Measurements from ENCODE around the gene FAT1.

The FAT1 gene

GRCh38 chr4:186651624-186652023 lies 72.0 kb downstream of the FAT1 start:
- no peak overlapping the region for H3K9ac ChIP-seq (ENCODE audit: low read depth, low read length)
- H3K4me3 ChIP-seq (ENCODE audit: low read length) = no peak overlapping the region
- H3K27me3 ChIP-seq (ENCODE audit: insufficient read depth, low read length) = no peaks in the 10 kb centered on the region
- H3K36me3 ChIP-seq (ENCODE audit: insufficient read depth, low read length) = peaks cover 37% of the 10 kb centered on the region
- peak overlapping the region; percentile 8; the same call in 1 of the 2 replicates for H3K27ac ChIP-seq (ENCODE audit: low read depth, low read length)
- H3K4me1 ChIP-seq (ENCODE audit: insufficient read depth, low read length) = peaks cover 31% of the 10 kb centered on the region
- H3K9me3 ChIP-seq (ENCODE audit: insufficient read depth, low read depth, low read length) = no peaks in the 10 kb centered on the region
- 95% methylated on average over 21 of the region's 21 CpGs for WGBS

DNA sequence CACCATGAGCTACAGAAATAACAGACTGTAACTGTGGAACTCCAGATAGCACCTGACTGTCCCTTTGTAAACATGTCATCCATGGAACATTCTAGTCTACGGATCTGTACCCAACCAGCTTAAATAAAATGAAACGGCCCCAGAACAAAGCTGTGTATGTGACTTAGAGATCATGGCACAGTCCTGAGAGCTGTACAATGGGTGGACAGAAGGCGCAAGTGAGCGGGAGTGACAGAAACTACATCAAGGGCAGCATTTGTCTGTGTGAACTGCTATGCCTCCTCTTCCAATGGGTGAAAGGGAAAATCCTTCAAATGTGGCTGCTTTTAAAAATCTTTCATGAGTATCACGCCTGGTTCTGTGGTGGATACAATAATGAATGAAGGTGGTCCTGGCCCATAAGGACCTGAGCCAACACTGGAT lies 72.5 kb downstream of the FAT1 start:
- over 99% methylated on average over 5 of the region's 5 CpGs for WGBS
- no peaks in the 10 kb centered on the region for H3K9me3 ChIP-seq (ENCODE audit: insufficient read depth, low read depth, low read length)
- H3K27ac ChIP-seq (ENCODE audit: low read depth, low read length) = no peak overlapping the region
- H3K4me3 ChIP-seq (ENCODE audit: low read length) = no peak overlapping the region
- peaks cover 37% of the 10 kb centered on the region for H3K36me3 ChIP-seq (ENCODE audit: insufficient read depth, low read length)
- H3K4me1 ChIP-seq (ENCODE audit: insufficient read depth, low read length) = peaks cover 35% of the 10 kb centered on the region
- H3K9ac ChIP-seq (ENCODE audit: low read depth, low read length) = no peak overlapping the region
- no peaks in the 10 kb centered on the region for H3K27me3 ChIP-seq (ENCODE audit: insufficient read depth, low read length)

- no peak overlapping the region for H3K9ac ChIP-seq (ENCODE audit: low read depth, low read length)
- WGBS = 93% methylated on average over 2 of the region's 3 CpGs
- no peaks in the 10 kb centered on the region for H3K27me3 ChIP-seq (ENCODE audit: insufficient read depth, low read length)
These were observed 73.1 kb downstream of the FAT1 start for GRCh38 chr4:186650401-186651180.

GRCh38 chr4:186647821-186648220 lies 75.8 kb downstream of the FAT1 start:
- no peaks in the 10 kb centered on the region for H3K9me3 ChIP-seq (ENCODE audit: insufficient read depth, low read depth, low read length)
- no peak overlapping the region for H3K27ac ChIP-seq (ENCODE audit: low read depth, low read length)
- H3K36me3 ChIP-seq (ENCODE audit: insufficient read depth, low read length) = peaks cover 33% of the 10 kb centered on the region
- H3K9ac ChIP-seq (ENCODE audit: low read depth, low read length) = no peak overlapping the region
- H3K4me3 ChIP-seq (ENCODE audit: low read length) = no peak overlapping the region
- 98% methylated on average over 4 of the region's 4 CpGs for WGBS
- H3K27me3 ChIP-seq (ENCODE audit: insufficient read depth, low read length) = no peaks in the 10 kb centered on the region
- peaks cover 33% of the 10 kb centered on the region for H3K4me1 ChIP-seq (ENCODE audit: insufficient read depth, low read length)

More at GRCh38 chr4:186650401-186651180, 73.1 kb downstream of the FAT1 start:
- no peak overlapping the region for H3K4me3 ChIP-seq (ENCODE audit: low read length)
- peaks cover 38% of the 10 kb centered on the region for H3K4me1 ChIP-seq (ENCODE audit: insufficient read depth, low read length)
- no peak overlapping the region; the same call in 1 of the 2 replicates for H3K27ac ChIP-seq (ENCODE audit: low read depth, low read length)
- H3K36me3 ChIP-seq (ENCODE audit: insufficient read depth, low read length) = peaks cover 35% of the 10 kb centered on the region
- no peaks in the 10 kb centered on the region for H3K9me3 ChIP-seq (ENCODE audit: insufficient read depth, low read depth, low read length)

- Histone ChIP-seq H3K4me3 (ENCODE audit: low read length) (no peak overlapping the region), H3K4me1 (ENCODE audit: insufficient read depth, low read length) (peaks cover 25% of the 10 kb centered on the region), H3K36me3 (ENCODE audit: insufficient read depth, low read length) (peaks cover 34% of the 10 kb centered on the region), H3K27ac (ENCODE audit: low read depth, low read length) (no peak overlapping the region), H3K27me3 (ENCODE audit: insufficient read depth, low read length) (no peaks in the 10 kb centered on the region), H3K9me3 (ENCODE audit: insufficient read depth, low read depth, low read length) (no peaks in the 10 kb centered on the region), H3K9ac (ENCODE audit: low read depth, low read length) (no peak overlapping the region)
- WGBS = 88% methylated on average over 9 of the region's 9 CpGs
These were observed 78.9 kb downstream of the FAT1 start for GRCh38 chr4:186644737-186645261.

GRCh38 chr4:186644311-186644638 lies 79.4 kb downstream of the FAT1 start:
- no peak overlapping the region for H3K9ac ChIP-seq (ENCODE audit: low read depth, low read length)
- no peaks in the 10 kb centered on the region for H3K9me3 ChIP-seq (ENCODE audit: insufficient read depth, low read depth, low read length)
- H3K27ac ChIP-seq (ENCODE audit: low read depth, low read length) = no peak overlapping the region
- no peaks in the 10 kb centered on the region for H3K27me3 ChIP-seq (ENCODE audit: insufficient read depth, low read length)
- H3K36me3 ChIP-seq (ENCODE audit: insufficient read depth, low read length) = peaks cover 34% of the 10 kb centered on the region
- no peak overlapping the region for H3K4me3 ChIP-seq (ENCODE audit: low read length)
- 75% methylated on average over 1 of the region's 2 CpGs for WGBS
- H3K4me1 ChIP-seq (ENCODE audit: insufficient read depth, low read length) = peaks cover 25% of the 10 kb centered on the region

DNA sequence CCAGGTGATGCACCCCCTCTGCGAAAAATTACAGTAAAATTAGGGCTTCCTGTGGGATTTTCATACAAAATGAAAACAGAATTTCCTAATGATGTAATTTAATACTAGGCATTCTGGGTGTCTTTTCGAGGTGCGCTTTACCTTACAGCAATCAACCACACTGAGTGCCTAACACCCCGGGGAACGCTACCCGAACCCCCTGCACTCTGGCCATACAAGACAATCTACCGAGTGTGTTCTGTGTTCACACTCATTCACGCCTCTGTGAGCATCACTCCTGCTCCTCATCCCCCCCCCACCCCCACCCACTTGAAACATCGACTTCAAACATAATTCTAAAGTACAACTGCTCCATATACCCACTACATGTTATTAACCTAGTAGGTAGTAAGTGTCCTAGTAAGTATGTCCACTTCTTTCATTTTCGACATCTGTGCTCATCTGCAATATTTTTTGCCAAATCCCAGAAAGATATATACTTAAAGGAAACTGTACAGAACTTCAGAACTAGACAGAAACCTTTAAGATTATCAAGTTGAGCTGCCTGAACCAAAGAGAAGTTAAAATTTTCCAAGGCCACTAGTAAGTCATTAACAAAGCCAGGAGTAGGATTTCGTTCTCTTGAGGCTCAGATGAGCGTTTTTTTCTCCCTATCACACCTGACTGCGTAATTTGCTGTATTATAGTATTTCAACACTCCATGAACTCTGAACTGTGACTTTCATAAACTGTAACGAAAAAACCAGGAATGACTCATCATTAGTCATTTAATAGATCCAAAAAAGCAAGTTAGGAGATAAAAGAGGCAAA lies 80.0 kb downstream of the FAT1 start:
- H3K4me3 ChIP-seq (ENCODE audit: low read length) = no peak overlapping the region
- no peak overlapping the region for H3K9ac ChIP-seq (ENCODE audit: low read depth, low read length)
- H3K9me3 ChIP-seq (ENCODE audit: insufficient read depth, low read depth, low read length) = no peaks in the 10 kb centered on the region
- H3K27ac ChIP-seq (ENCODE audit: low read depth, low read length) = no peak overlapping the region
- 94% methylated on average over 14 of the region's 14 CpGs for WGBS
- peaks cover 25% of the 10 kb centered on the region for H3K4me1 ChIP-seq (ENCODE audit: insufficient read depth, low read length)
- H3K36me3 ChIP-seq (ENCODE audit: insufficient read depth, low read length) = peaks cover 34% of the 10 kb centered on the region
- H3K27me3 ChIP-seq (ENCODE audit: insufficient read depth, low read length) = no peaks in the 10 kb centered on the region

GRCh38 chr4:186642998-186643397 lies 80.7 kb downstream of the FAT1 start:
- H3K27ac ChIP-seq (ENCODE audit: low read depth, low read length) = no peak overlapping the region
- 88% methylated on average over 10 of the region's 11 CpGs for WGBS
- H3K27me3 ChIP-seq (ENCODE audit: insufficient read depth, low read length) = no peaks in the 10 kb centered on the region
- no peaks in the 10 kb centered on the region for H3K9me3 ChIP-seq (ENCODE audit: insufficient read depth, low read depth, low read length)
- no peak overlapping the region for H3K9ac ChIP-seq (ENCODE audit: low read depth, low read length)
- no peak overlapping the region for H3K4me3 ChIP-seq (ENCODE audit: low read length)
- peaks cover 25% of the 10 kb centered on the region for H3K4me1 ChIP-seq (ENCODE audit: insufficient read depth, low read length)
- peaks cover 42% of the 10 kb centered on the region for H3K36me3 ChIP-seq (ENCODE audit: insufficient read depth, low read length)

DNA sequence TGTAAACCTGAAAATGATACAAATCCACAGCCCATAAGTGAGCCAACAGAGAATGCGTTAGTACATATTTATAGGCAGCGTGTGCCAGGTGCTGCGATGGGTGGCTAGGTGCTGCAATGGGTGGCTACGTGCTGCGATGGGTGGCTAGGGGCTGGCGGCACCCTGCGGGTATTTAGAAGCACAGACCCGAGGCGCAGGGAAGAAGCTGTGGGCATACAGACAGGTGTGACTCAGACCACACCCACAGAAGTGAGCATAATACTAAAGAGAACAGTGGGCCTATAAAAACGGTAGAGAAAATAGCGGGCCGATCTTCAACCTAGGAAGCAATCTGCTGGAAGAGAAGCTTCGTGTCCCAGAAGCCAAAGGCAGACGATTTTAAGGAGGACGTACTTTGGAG lies 81.1 kb downstream of the FAT1 start:
- no peaks in the 10 kb centered on the region for H3K27me3 ChIP-seq (ENCODE audit: insufficient read depth, low read length)
- H3K36me3 ChIP-seq (ENCODE audit: insufficient read depth, low read length) = peaks cover 42% of the 10 kb centered on the region
- H3K4me3 ChIP-seq (ENCODE audit: low read length) = no peak overlapping the region
- no peak overlapping the region for H3K9ac ChIP-seq (ENCODE audit: low read depth, low read length)
- WGBS = 93% methylated on average over 15 of the region's 15 CpGs
- peaks cover 25% of the 10 kb centered on the region for H3K4me1 ChIP-seq (ENCODE audit: insufficient read depth, low read length)
- H3K27ac ChIP-seq (ENCODE audit: low read depth, low read length) = no peak overlapping the region
- H3K9me3 ChIP-seq (ENCODE audit: insufficient read depth, low read depth, low read length) = no peaks in the 10 kb centered on the region

DNA sequence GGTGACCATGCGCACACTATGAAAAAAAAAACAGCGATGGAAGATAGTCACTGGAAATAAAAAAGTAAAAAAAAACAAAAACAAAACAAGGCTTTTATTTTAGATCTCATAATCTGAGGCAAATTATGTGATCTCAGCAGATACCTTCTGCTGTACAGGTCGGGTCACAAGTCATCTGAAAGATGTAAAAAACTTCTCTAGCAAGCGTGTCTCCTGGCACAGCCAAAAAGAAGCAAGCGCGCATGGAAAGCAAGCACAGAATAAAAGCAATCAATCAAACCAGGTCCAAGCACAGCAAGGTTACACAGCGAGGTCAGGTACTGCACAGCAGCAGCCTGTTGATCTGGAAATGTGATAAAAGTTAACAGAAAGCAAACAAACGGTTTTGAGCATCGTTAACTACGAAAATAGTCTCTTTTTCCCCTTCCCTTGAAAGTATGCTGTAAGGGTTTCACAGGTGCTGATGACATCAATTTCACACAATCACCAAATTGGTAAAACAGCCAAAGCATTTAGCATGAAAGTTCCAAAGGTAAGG lies 89.0 kb downstream of the FAT1 start:
- 91% methylated on average over 10 of the region's 10 CpGs for WGBS

DNA sequence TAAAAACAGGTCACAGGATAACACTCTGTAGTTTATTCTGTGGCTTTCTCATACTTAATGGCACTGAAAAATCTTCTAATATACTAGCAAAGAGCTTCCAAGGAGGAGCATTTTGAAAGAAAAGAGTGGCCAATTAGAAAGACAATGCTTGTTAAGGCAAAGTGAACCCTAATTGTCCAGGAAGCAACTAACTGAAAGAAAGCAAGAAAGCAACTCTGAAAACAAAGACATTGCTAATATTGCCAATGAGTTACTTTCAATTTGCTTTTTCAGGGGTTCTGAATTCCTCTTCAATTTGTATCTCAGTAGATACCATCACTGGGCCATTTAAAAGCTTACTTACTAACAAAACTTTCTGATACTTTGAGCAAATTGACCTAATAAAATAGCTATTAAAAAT lies 89.8 kb downstream of the FAT1 start:
- Histone ChIP-seq H3K9me3 (ENCODE audit: insufficient read depth, low read depth, low read length) (no peaks in the 10 kb centered on the region), H3K9ac (ENCODE audit: low read depth, low read length) (no peak overlapping the region), H3K27me3 (ENCODE audit: insufficient read depth, low read length) (no peaks in the 10 kb centered on the region), H3K4me1 (ENCODE audit: insufficient read depth, low read length) (peaks cover 24% of the 10 kb centered on the region), H3K36me3 (ENCODE audit: insufficient read depth, low read length) (peaks cover 90% of the 10 kb centered on the region), H3K27ac (ENCODE audit: low read depth, low read length) (peak overlapping the region; percentile 64; the same call in 1 of the 2 replicates), H3K4me3 (ENCODE audit: low read length) (no peak overlapping the region)

More for the DNA sequence above, 89.0 kb downstream of the FAT1 start:
- no peaks in the 10 kb centered on the region for H3K9me3 ChIP-seq (ENCODE audit: insufficient read depth, low read depth, low read length)
- no peaks in the 10 kb centered on the region for H3K27me3 ChIP-seq (ENCODE audit: insufficient read depth, low read length)
- H3K4me1 ChIP-seq (ENCODE audit: insufficient read depth, low read length) = peaks cover 24% of the 10 kb centered on the region
- peaks cover 90% of the 10 kb centered on the region for H3K36me3 ChIP-seq (ENCODE audit: insufficient read depth, low read length)
- no peak overlapping the region for H3K9ac ChIP-seq (ENCODE audit: low read depth, low read length)
- H3K4me3 ChIP-seq (ENCODE audit: low read length) = no peak overlapping the region
- peak overlapping the region; percentile 64 for H3K27ac ChIP-seq (ENCODE audit: low read depth, low read length)
